NOMO-1 (cell line): ENCODE measurements around the gene SPDL1.
A peak's percentile ranks its signal among the peaks of the same experiment; 100 is the strongest.
"Not testable (repeated sequence)": the region's sequence is repeated elsewhere in the genome, so short reads cannot be mapped to it uniquely, and the experiment has no call there.

Experiments used
- DNase-seq, 2 experiments: peaks; one replicate each; lab custom pipeline; 2025; ENCODE audit not compliant: unreplicated experiment in 2 of 2; lab: John Stamatoyannopoulos, UW

The SPDL1 gene

GRCh38 chr5:169574134-169574646 lies 9.4 kb upstream of the SPDL1 start:
- DNase-seq: no peak

- no peak for DNase-seq
Observed at GRCh38 chr5:169576181-169576598, 7.4 kb upstream of the SPDL1 start.

GRCh38 chr5:169577951-169578350 lies 5.6 kb upstream of the SPDL1 start:
- peak in 1 of 2 experiments; percentile 3 for DNase-seq

GRCh38 chr5:169580964-169581363 lies 2.6 kb upstream of the SPDL1 start:
- no peak for DNase-seq

GRCh38 chr5:169581580-169582227 lies 1.9 kb upstream of the SPDL1 start:
- peak; percentile 14 to 68 for DNase-seq

- DNase-seq: no peak
Observed at GRCh38 chr5:169583101-169583423, 511 bp upstream of the SPDL1 start.

- DNase-seq: peak in 1 of 2 experiments; percentile 5
Observed at GRCh38 chr5:169584998-169585451, 1.5 kb downstream of the SPDL1 start.

- no peak for DNase-seq
Observed at GRCh38 chr5:169590602-169591001, 7.0 kb downstream of the SPDL1 start.

- DNase-seq: no peak
Observed at GRCh38 chr5:169591636-169592035, 8.1 kb downstream of the SPDL1 start.

- DNase-seq: no peak
Observed at GRCh38 chr5:169592937-169593650, 9.5 kb downstream of the SPDL1 start.

- DNase-seq: no peak
Observed at GRCh38 chr5:169595172-169595820, 11.7 kb downstream of the SPDL1 start.

- DNase-seq: no peak
Observed at GRCh38 chr5:169599451-169599850, 15.9 kb downstream of the SPDL1 start.

GRCh38 chr5:169602535-169602934 lies 19.0 kb downstream of the SPDL1 start:
- no peak for DNase-seq

- no peak for DNase-seq
Observed at GRCh38 chr5:169606279-169606678, 22.7 kb downstream of the SPDL1 start.

GRCh38 chr5:169607882-169608281 lies 24.3 kb downstream of the SPDL1 start:
- no peak for DNase-seq

- no peak for DNase-seq
Observed at GRCh38 chr5:169609716-169610115, 26.1 kb downstream of the SPDL1 start.

GRCh38 chr5:169610606-169611005 lies 27.0 kb downstream of the SPDL1 start:
- no peak for DNase-seq

GRCh38 chr5:169615561-169615960 lies 32.0 kb downstream of the SPDL1 start:
- DNase-seq: no peak

GRCh38 chr5:169624307-169624706 lies 40.7 kb downstream of the SPDL1 start:
- not testable (repeated sequence) for DNase-seq

- DNase-seq: no peak
Observed at GRCh38 chr5:169626779-169627178, 43.2 kb downstream of the SPDL1 start.

GRCh38 chr5:169627551-169627950 lies 44.0 kb downstream of the SPDL1 start:
- DNase-seq: no peak

GRCh38 chr5:169628892-169629291 lies 45.3 kb downstream of the SPDL1 start:
- DNase-seq: no peak
